Naive B cell (primary cell): ENCODE data around the gene MYH11. TPM values are rescaled to one million over a fixed set of nuclear protein-coding genes. Genes with fewer than 3 reads are reported as not detected.
"Not testable (repeated sequence)": the region's sequence is repeated elsewhere in the genome, so short reads cannot be mapped to it uniquely, and the experiment has no call there.

Source experiments
- ATAC-seq, 2 donors: fragments of 150-1000 bp; cut with Tn5 transposase; 2 replicates each; pipeline ENCODE4 v1.10.0; 2021; ENCODE audit warnings: low read depth in 2 of 2, mild to moderate bottlenecking in 2 of 2, moderate library complexity in 2 of 2
- DNase-seq: peaks from one replicate; pipeline ENCODE4 v3.0.0; 2022
- H3K27ac Mint-ChIP-seq, 6 donors: one replicate each; pipeline ENCODE4 v1.8.0; 2020 to 2022; ENCODE audit warnings: mild to moderate bottlenecking in 6 of 6, mixed read lengths in 6 of 6, moderate library complexity in 5 of 6, inconsistent platforms in 2 of 6
- H3K27me3 Mint-ChIP-seq, 3 donors: one replicate each; pipeline ENCODE4 v1.8.0; 2021 to 2022; ENCODE audit warnings: mixed read lengths in 3 of 3, mild to moderate bottlenecking in 1 of 3
- H3K36me3 Mint-ChIP-seq, 2 donors: one replicate each; pipeline ENCODE4 v1.8.0; 2020 to 2022; ENCODE audit warnings: mixed read lengths in 2 of 2, inconsistent platforms in 1 of 2, mild to moderate bottlenecking in 1 of 2
- H3K4me1 Mint-ChIP-seq, 3 donors: one replicate each; pipeline ENCODE4 v1.8.0; 2020 to 2022; ENCODE audit warnings: mixed read lengths in 3 of 3, inconsistent platforms in 1 of 3, mild to moderate bottlenecking in 1 of 3, moderate library complexity in 1 of 3
- H3K4me3 Mint-ChIP-seq, 8 donors: one replicate each; pipeline ENCODE4 v1.8.0; 2020 to 2022; ENCODE audit warnings: mild to moderate bottlenecking in 8 of 8, mixed read lengths in 8 of 8, moderate library complexity in 8 of 8, inconsistent platforms in 2 of 8
- H3K9me3 Mint-ChIP-seq, 7 donors: one replicate each; pipeline ENCODE4 v1.8.0; 2020 to 2022; ENCODE audit warnings: mixed read lengths in 7 of 7, mild to moderate bottlenecking in 5 of 7, inconsistent platforms in 2 of 7, moderate library complexity in 1 of 7
- polyA plus RNA-seq, 6 donors: library from polyadenylated mRNA; unstranded; fragments of 300-500 nt; fragmentation: Illumina TruSeq; gene quantifications; one replicate each; pipeline ENCODE4 v1.2.3, GENCODE V29; 2021; ENCODE audit warnings: low read depth in 6 of 6

Gene MYH11
- polyA plus RNA-seq, 6 donors from 2014 or later: 0.22 to 3.2 (median 0.49) TPM

DNA sequence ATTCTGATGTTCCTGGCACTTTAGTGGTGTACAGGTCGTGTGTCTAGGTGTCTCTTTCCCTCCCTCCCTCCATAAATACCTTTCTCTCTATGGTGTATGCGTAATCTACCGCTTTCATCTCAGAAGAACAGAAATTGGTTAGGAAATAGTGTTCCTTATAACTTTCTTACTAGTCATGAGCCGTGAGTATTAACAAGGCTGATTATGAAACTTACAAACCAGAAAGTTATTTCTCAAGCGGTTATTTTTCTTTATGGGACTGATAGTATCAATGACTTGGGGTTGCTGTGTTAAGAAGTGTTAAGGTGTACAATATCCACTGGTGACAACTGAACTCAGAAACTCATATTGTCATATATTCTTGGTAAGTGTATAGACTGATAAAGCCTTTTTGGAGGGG lies 13.2 kb upstream of the MYH11 start:
- ATAC-seq: no peak
- peaks cover 16 to 23% of the 10 kb centered on the region in 2 donors for H3K36me3 Mint-ChIP-seq
- no peak for DNase-seq
- no peaks in the 10 kb centered on the region for H3K27me3 Mint-ChIP-seq
- H3K4me3 Mint-ChIP-seq: no peak overlapping the region
- no peaks in the 10 kb centered on the region for H3K9me3 Mint-ChIP-seq
- peaks cover 0 to 5% (median 3%) of the 10 kb centered on the region in 3 donors for H3K4me1 Mint-ChIP-seq
- no peak overlapping the region for H3K27ac Mint-ChIP-seq

DNA sequence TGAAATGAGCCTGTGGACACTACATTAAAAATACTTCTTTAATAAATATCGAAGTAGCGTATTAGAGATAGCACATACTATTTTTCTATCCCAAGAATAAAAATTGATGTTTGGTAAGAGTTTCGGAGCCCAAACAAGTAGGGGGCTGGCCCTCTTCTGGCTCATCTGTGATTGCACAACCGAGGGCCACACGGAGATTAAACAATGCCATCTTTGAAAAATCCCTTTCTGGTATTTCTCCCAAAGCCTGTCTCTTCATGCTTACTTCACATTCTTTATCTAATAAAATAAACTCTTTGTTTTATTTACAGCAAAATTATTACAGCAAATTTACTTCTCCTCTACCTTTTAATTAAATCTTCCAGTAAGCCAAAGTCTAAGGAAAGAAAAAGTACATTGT lies 9.6 kb upstream of the MYH11 start:
- ATAC-seq (no peak), DNase-seq (no peak)
- Mint-ChIP-seq H3K4me3 (no peak overlapping the region), H3K27me3 (no peaks in the 10 kb centered on the region), H3K9me3 (no peaks in the 10 kb centered on the region), H3K27ac (no peak overlapping the region), H3K36me3 (peaks cover 16 to 25% of the 10 kb centered on the region in 2 donors), H3K4me1 (no peaks in the 10 kb centered on the region)

DNA sequence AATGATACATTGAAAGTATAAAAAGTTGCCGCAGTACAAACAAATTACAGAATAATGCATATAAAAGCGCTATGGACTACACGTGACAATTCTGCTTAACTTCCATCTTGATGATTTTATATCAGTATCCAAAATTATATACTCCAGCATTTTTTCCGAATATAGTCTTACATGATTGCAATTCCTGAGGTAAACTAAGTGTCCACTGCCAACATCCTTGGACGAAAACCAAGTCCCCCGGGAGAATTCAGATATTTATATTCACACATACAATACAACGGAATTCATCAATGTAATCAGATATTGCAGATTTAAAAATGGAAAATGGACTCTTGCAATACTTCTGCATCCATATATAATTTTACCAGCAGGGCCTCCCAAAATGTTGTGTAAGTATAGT lies 8.9 kb upstream of the MYH11 start:
- H3K27me3 Mint-ChIP-seq: peaks cover 0 to 3% (median 0%) of the 10 kb centered on the region in 3 donors
- no peaks in the 10 kb centered on the region for H3K4me1 Mint-ChIP-seq
- H3K4me3 Mint-ChIP-seq: no peak overlapping the region
- no peaks in the 10 kb centered on the region for H3K9me3 Mint-ChIP-seq
- ATAC-seq: no peak
- H3K27ac Mint-ChIP-seq: no peak overlapping the region
- peaks cover 16 to 25% of the 10 kb centered on the region in 2 donors for H3K36me3 Mint-ChIP-seq
- DNase-seq: no peak

DNA sequence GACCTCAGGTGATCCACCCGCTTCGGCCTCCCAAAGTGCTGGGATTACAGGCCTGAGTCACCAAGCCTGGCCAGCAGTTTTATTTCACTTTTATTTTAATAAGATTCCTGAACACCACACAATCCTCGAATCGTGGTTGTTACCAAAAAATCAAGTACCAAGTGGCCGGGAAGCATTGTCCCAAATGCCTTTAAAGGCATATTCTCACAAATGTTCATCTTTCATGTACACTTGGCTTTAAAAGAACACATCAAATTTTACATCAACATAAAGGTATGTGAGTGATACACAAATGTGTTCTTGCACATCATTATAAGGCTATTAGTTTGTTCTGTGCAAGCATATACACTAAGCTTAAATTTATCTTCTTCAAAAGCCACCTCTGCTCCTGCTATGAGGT lies 8.1 kb upstream of the MYH11 start:
- Mint-ChIP-seq H3K27ac (peak overlapping the region in 1 of 6 donors; percentile 21), H3K36me3 (peaks cover 14 to 22% of the 10 kb centered on the region in 2 donors), H3K4me1 (no peaks in the 10 kb centered on the region), H3K4me3 (no peak overlapping the region), H3K9me3 (no peaks in the 10 kb centered on the region), H3K27me3 (peaks cover 0 to 4% (median 0%) of the 10 kb centered on the region in 3 donors)
- no peak for DNase-seq
- no peak for ATAC-seq

DNA sequence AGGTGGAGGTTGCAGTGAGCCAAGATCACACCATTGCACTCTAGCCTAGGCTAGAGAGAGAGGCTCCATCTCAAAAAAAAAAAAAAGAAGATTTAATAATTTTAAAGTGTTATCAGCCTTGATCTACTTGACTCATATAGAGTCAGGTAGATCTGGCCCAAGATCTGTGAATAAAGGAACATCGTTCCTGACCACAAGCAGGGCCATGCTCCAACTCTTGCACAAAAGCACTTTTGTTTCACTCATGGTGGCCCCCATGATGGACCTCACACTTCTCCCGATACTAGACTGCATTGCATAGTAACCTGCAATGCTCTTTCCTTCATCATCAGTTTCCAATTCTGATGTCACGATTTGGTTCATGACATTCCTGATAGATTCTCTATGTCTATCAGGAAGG lies 5.2 kb upstream of the MYH11 start:
- Mint-ChIP-seq H3K36me3 (peaks cover 14 to 25% of the 10 kb centered on the region in 2 donors), H3K27me3 (peaks cover 12 to 19% (median 18%) of the 10 kb centered on the region in 3 donors), H3K4me1 (peaks cover 6 to 10% (median 7%) of the 10 kb centered on the region in 3 donors), H3K27ac (no peak overlapping the region), H3K4me3 (no peak overlapping the region), H3K9me3 (no peaks in the 10 kb centered on the region)
- ATAC-seq (no peak), DNase-seq (no peak)

DNA sequence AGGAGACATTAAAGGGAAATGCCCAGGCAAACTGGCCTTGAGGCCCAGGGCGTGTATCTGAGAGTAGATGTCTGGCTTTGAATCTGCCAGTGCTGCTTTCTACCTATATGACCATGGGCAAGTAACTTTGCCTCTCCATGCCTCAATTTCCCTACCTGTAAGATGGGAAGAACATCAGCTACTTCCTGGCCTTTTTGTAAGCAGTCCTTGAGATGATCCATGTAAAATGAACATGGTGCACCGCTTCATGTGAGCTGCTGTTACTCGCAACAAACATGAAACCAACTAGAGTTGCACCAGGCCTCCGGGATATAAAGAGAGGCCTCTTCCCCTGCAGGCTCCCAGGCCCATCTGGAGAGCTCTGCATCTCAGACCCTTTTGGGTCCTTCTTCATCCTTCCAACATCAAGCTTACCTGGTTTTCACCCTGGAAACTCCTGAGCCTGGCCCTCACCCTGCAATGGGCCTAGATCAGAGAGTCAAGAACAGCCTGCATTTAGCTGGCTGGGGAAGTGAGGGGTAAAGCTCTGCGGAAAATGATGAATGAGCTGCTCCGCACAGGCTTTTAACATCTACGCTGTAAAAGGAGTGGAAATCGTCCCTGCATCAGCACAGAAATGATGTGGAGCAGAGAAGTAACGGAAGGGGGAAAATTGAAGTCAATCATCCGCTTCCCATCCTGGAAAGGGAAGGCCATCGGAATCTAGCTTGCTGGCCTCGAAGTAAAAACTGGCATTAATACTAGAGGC lies 2.3 kb upstream of the MYH11 start:
- DNase-seq (no peak), ATAC-seq (no peak)
- peaks cover 14 to 21% (median 19%) of the 10 kb centered on the region in 3 donors for H3K4me1 Mint-ChIP-seq
- peaks cover 19 to 47% (median 30%) of the 10 kb centered on the region in 3 donors for H3K27me3 Mint-ChIP-seq
- H3K4me3 Mint-ChIP-seq: no peak overlapping the region
- H3K36me3 Mint-ChIP-seq: peaks cover 5 to 8% of the 10 kb centered on the region in 2 donors
- no peaks in the 10 kb centered on the region for H3K9me3 Mint-ChIP-seq
- H3K27ac Mint-ChIP-seq: no peak overlapping the region

DNA sequence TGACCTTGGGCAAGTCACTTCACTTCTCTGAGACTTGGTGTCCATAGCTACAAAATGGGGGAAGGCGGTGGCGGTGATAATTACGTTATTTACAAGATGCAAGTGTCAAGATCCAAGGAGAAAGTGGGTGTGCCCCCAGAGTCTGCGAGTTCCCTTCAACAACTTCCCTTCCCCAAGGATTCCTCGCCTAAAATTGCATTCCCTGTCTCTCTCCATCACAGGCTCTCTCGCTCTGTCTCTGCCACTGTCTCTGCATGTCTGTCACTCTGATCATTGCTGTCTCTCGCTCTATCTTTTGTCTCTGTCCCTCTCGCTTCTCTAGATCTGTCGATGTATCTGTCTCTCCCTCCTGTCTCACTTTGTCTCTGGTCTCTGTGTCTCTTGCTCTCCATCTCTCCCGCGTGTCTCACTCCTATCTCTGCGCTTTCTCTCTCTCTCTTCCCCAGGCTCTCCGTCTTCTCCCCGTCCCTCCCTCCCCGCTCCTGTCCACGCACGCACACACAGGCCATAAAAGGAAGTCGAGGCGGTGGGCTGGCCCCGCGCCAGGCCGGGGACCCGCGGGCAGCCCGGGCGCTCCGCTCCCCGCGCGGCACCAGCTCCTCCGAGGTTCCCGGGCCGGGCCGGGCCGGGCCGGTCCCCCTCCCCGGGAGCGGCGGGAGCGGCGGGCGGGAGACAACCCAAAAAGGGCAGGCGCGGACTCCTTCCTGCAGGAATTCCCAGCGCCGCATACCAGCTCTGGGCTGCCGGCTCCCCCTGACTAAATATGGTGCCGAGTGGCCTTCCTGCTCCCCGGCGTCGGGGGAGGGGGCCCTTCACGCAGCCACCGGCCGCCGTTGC lies 1.1 kb upstream of the MYH11 start:
- no peaks in the 10 kb centered on the region for H3K9me3 Mint-ChIP-seq
- peak overlapping the region in 1 of 6 donors; percentile 1 for H3K27ac Mint-ChIP-seq
- no peak for DNase-seq
- H3K4me3 Mint-ChIP-seq: peak overlapping the region in 6 of 8 donors; percentile 27 to 64 (median 60)
- ATAC-seq: no peak
- H3K27me3 Mint-ChIP-seq: peaks cover 26 to 55% (median 37%) of the 10 kb centered on the region in 3 donors
- H3K4me1 Mint-ChIP-seq: peaks cover 14 to 21% (median 19%) of the 10 kb centered on the region in 3 donors
- H3K36me3 Mint-ChIP-seq: peaks cover 5 to 8% of the 10 kb centered on the region in 2 donors

DNA sequence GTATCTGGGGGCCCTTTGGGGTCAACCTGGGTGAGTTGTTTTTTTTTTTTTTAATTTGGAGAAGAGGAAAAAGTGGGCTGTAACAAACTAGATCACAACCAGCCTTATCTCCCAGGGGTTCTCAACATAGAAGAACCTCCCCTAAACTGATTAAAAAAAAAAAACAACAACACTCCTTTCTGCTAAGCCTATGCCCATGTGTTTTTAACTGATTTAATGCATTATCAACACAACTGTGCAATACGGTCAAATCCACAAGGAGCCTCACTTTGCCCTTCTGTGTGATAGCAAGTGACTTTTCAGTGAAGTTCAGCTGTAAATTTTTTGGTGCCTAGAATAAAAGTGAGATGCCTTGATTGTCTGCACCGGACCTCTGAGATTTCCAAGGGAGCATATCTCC lies 646 bp downstream of the MYH11 start:
- Mint-ChIP-seq H3K27me3 (peaks cover 26 to 55% (median 37%) of the 10 kb centered on the region in 3 donors), H3K36me3 (peaks cover 5 to 8% of the 10 kb centered on the region in 2 donors), H3K4me3 (peak overlapping the region in 3 of 8 donors; percentile 6 to 46 (median 23)), H3K4me1 (peaks cover 14 to 21% (median 19%) of the 10 kb centered on the region in 3 donors), H3K27ac (no peak overlapping the region), H3K9me3 (no peaks in the 10 kb centered on the region)
- ATAC-seq: no peak
- no peak for DNase-seq

DNA sequence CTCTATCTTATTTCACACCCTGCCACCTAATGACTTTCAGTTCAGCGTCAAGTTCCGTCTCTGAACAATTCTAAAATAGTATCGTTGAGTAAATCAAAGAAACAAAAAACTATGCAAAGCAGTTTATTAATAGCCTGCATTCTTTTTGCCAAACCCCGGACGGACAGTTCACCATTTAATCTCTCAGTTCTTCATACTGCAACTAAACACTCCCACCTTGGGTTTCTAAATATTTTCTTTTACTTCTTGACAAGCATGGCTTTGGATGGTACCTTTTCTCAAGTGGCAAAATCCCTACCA lies 1.2 kb downstream of the MYH11 start:
- H3K27me3 Mint-ChIP-seq: peaks cover 26 to 55% (median 33%) of the 10 kb centered on the region in 3 donors
- H3K9me3 Mint-ChIP-seq: no peaks in the 10 kb centered on the region
- peak overlapping the region in 1 of 6 donors; percentile 28 for H3K27ac Mint-ChIP-seq
- ATAC-seq (peak in 1 of 2 donors; percentile 28), DNase-seq (no peak)
- peak overlapping the region in 6 of 8 donors; percentile 3 to 68 (median 31) for H3K4me3 Mint-ChIP-seq
- H3K36me3 Mint-ChIP-seq: peaks cover 5 to 8% of the 10 kb centered on the region in 2 donors
- peaks cover 14 to 21% (median 19%) of the 10 kb centered on the region in 3 donors for H3K4me1 Mint-ChIP-seq

DNA sequence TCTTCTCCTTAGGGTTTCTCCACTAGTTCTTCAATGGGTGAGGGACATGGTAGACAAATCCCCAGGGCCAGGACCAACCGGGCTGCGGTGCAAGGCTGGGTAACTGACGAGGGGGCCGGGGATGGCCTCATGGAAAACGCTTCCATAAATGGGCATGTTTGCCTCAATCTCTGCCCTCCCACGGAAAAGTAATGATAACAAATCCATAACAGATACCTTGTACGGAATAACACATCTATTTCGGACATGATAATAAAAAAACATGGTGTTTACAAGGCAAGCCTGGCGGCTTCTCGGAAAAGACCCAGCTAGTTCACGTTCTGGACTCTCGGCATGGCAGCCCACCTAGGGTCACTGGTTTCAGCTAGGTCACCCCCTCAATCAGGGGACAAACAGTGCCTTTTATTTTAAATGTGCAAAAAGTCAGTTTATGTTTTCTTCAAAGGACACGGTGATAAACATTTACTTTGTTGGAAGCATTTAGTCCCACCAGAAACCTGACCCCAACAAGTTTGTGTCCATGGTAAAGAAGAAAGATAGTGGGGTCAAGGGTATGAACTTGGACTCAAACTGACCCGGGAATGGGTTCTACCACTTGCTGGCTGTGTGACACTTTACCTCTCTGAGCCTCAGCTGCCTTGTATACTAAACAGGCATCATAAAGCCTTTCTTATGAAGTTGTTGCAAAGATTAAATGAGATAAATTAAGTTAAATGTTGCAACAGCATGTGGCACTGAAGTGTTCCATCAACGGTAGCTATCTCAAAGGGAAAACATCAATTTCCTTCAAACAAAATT lies 1.7 kb downstream of the MYH11 start:
- Mint-ChIP-seq H3K4me1 (peaks cover 14 to 21% (median 19%) of the 10 kb centered on the region in 3 donors), H3K27me3 (peaks cover 26 to 55% (median 33%) of the 10 kb centered on the region in 3 donors), H3K27ac (no peak overlapping the region), H3K9me3 (no peaks in the 10 kb centered on the region), H3K36me3 (peaks cover 5 to 8% of the 10 kb centered on the region in 2 donors), H3K4me3 (peak overlapping the region in 3 of 8 donors; percentile 3 to 31 (median 9))
- no peak for ATAC-seq
- DNase-seq: no peak

DNA sequence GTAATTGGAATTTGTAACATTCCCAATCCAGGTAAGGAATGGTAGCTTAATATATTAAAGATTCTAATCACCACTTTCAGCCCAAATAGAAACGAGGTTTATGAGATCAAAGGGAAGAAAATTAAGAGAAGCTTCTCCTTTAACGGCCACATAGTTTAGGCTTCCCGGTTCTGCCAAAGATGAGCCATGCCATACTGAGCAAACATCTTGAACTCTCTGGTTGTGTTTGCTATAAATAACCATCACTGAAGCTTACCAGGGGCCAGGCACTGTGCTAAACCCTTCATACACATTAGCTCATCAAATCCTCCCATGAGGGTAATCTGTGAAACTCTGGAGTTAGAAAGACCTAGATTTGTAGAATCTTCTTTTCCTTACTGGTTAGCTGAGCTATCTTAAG lies 2.8 kb downstream of the MYH11 start:
- no peak for DNase-seq
- H3K4me1 Mint-ChIP-seq: peaks cover 14 to 21% (median 19%) of the 10 kb centered on the region in 3 donors
- H3K27me3 Mint-ChIP-seq: peaks cover 24 to 50% (median 33%) of the 10 kb centered on the region in 3 donors
- no peaks in the 10 kb centered on the region for H3K9me3 Mint-ChIP-seq
- no peak overlapping the region for H3K4me3 Mint-ChIP-seq
- H3K36me3 Mint-ChIP-seq: peaks cover 5 to 8% of the 10 kb centered on the region in 2 donors
- no peak overlapping the region for H3K27ac Mint-ChIP-seq
- ATAC-seq: no peak

DNA sequence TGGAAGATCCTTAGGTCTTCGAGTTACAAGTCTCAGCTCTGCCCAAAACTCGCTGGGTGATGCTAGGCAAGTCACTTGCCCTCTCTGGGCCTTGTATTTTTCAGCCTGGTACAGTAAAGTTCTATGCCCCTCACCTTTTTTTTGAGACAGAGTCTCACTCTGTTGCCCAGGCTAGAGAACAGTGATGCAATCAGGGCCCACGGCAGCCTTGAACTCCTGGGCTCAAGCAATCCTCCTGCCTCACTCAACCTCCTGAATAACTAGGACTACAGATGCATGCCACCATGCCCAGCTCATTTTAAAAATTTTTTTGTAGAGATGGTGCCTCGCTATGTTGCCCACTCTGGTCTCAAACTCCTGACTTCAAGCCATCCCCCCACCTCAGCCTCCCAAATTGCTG lies 3.8 kb downstream of the MYH11 start:
- Mint-ChIP-seq H3K9me3 (no peaks in the 10 kb centered on the region), H3K27me3 (peaks cover 16 to 44% (median 32%) of the 10 kb centered on the region in 3 donors), H3K36me3 (peaks cover 5 to 6% of the 10 kb centered on the region in 2 donors), H3K27ac (peak overlapping the region in 2 of 6 donors; percentile 48 to 54), H3K4me1 (peaks cover 13 to 21% (median 17%) of the 10 kb centered on the region in 3 donors), H3K4me3 (no peak overlapping the region)
- ATAC-seq (no peak), DNase-seq (no peak)

DNA sequence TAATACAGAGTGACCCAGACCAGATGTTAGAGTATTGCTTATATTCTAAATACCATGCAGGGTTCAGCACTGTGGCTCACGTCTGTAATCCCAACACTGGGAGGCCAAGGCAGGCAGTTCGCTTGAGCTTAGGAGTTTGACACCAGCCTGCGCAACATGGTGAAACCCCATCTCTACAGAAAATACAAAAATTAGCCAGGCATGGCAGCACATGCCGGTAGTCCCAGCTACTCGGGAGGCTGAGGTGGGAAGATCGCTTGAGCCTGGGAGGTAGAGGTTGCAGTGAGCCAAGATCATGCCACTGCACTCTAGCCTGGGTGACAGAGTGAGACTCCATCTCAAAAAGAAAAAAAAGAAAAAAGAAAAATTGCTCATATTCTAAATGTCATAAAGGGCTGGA lies 6.3 kb downstream of the MYH11 start:
- H3K4me3 Mint-ChIP-seq, H3K4me1 Mint-ChIP-seq, ATAC-seq, DNase-seq, H3K27ac Mint-ChIP-seq, H3K9me3 Mint-ChIP-seq, H3K36me3 Mint-ChIP-seq: not testable (repeated sequence)
- H3K27me3 Mint-ChIP-seq: peaks cover 10 to 28% (median 21%) of the 10 kb centered on the region in 3 donors
